ENCODE data around the gene PTF1A.

Gene PTF1A

GRCh38 chr10:23151071-23151470, 41.0 kb upstream of the PTF1A start:
- no peak for DNase-seq (ENCODE audit: low read depth)
- TF ChIP-seq CTCF (IDR thresholded peaks at IDR 0.05; ENCODE audit: low read length, missing control alignments), result no peak
- no peak overlapping the region for H3K4me3 ChIP-seq (replicated peaks; ENCODE audit: low read depth, low read length)

- no peak for DNase-seq (ENCODE audit: low read depth)
- H3K4me3 ChIP-seq (replicated peaks; ENCODE audit: low read depth, low read length), result no peak overlapping the region
- TF ChIP-seq CTCF (IDR thresholded peaks at IDR 0.05; ENCODE audit: low read length, missing control alignments), result no peak
Observed at GRCh38 chr10:23155169-23155568, 36.9 kb upstream of the PTF1A start.

- TF ChIP-seq CTCF (IDR thresholded peaks at IDR 0.05; ENCODE audit: low read length, missing control alignments), result no peak
- DNase-seq (ENCODE audit: low read depth), result no peak
Observed at GRCh38 chr10:23156447-23157150, 35.5 kb upstream of the PTF1A start.

GRCh38 chr10:23157239-23157681, 34.9 kb upstream of the PTF1A start:
- TF ChIP-seq CTCF (IDR thresholded peaks at IDR 0.05; ENCODE audit: low read length, missing control alignments), result no peak
- no peak for DNase-seq (ENCODE audit: low read depth)
- no peak overlapping the region for H3K4me3 ChIP-seq (replicated peaks; ENCODE audit: low read depth, low read length)

More at GRCh38 chr10:23156447-23157150, 35.5 kb upstream of the PTF1A start:
- H3K4me3 ChIP-seq (replicated peaks; ENCODE audit: low read depth, low read length), result no peak overlapping the region

GRCh38 chr10:23157691-23158369, 34.3 kb upstream of the PTF1A start:
- peak; percentile 30 for TF ChIP-seq CTCF (IDR thresholded peaks at IDR 0.05; ENCODE audit: low read length, missing control alignments)
- DNase-seq (ENCODE audit: low read depth), result peak; percentile 55
- H3K4me3 ChIP-seq (replicated peaks; ENCODE audit: low read depth, low read length), result no peak overlapping the region

GRCh38 chr10:23158370-23158769, 33.7 kb upstream of the PTF1A start:
- DNase-seq (ENCODE audit: low read depth), result peak; percentile 73
- H3K4me3 ChIP-seq (replicated peaks; ENCODE audit: low read depth, low read length), result no peak overlapping the region

More at GRCh38 chr10:23158370-23158769, 33.7 kb upstream of the PTF1A start:
- peak; percentile 91 for TF ChIP-seq CTCF (IDR thresholded peaks at IDR 0.05; ENCODE audit: low read length, missing control alignments)
